ENCODE results near the gene JDP2.

JDP2 gene

GRCh38 chr14:75409316-75410205 is 18.3 kb upstream of the JDP2 start:
- DNase-seq (ENCODE audit: extremely low read depth in 1 of 2, low read depth in 1 of 2): no peak

GRCh38 chr14:75411214-75411540 is 16.6 kb upstream of the JDP2 start:
- no peak for DNase-seq (ENCODE audit: extremely low read depth in 1 of 2, low read depth in 1 of 2)

DNA sequence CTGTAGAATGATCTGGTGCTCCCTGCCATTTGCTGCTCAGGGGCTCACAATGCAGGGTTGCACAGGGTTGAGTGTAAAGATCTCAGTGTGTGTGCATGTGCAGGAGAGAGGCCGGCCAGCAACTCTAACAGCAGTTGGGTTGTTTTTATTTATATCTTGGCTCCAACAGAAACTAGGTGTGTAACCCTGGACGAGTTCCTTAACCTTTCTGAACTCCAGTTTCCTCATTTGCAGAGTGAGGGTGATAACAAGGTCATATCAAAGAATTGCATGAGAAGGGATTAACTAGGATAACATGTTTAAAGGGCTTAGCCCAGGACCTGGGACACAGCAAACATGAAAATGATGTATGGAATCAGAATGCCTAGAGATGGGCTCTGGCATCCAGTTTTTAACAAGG is 14.8 kb upstream of the JDP2 start:
- DNase-seq (ENCODE audit: extremely low read depth in 1 of 2, low read depth in 1 of 2): no peak

GRCh38 chr14:75417674-75418073 is 10.1 kb upstream of the JDP2 start:
- no peak for DNase-seq (ENCODE audit: extremely low read depth in 1 of 2, low read depth in 1 of 2)

- no peak for DNase-seq (ENCODE audit: extremely low read depth in 1 of 2, low read depth in 1 of 2)
These were observed 8.7 kb upstream of the JDP2 start for GRCh38 chr14:75418850-75419768.

- no peak for DNase-seq (ENCODE audit: extremely low read depth in 1 of 2, low read depth in 1 of 2)
These were observed 5.7 kb upstream of the JDP2 start for GRCh38 chr14:75422169-75422568.

- no peak for DNase-seq (ENCODE audit: extremely low read depth in 1 of 2, low read depth in 1 of 2)
These were observed 3.3 kb upstream of the JDP2 start for GRCh38 chr14:75424496-75424895.

DNA sequence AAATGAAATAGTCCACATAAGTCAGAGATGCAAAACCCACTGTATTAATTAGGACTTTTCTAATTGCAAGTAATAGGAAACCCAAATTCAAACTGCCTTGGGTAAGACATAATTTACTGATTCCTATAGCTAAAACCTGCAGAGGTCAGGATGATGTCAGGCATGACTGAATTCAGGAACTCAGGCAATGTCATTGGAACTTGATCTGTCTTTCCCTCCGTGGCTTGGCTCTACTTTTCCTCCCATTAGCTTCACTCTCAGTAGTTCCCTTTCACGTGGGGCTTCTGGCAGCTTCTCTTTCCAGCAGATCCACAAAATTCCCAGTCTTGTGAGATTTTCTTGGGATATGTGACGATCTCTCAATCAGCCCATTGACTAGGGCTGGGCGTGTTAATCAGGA is 2.4 kb upstream of the JDP2 start:
- DNase-seq (ENCODE audit: extremely low read depth in 1 of 2, low read depth in 1 of 2): no peak

DNA sequence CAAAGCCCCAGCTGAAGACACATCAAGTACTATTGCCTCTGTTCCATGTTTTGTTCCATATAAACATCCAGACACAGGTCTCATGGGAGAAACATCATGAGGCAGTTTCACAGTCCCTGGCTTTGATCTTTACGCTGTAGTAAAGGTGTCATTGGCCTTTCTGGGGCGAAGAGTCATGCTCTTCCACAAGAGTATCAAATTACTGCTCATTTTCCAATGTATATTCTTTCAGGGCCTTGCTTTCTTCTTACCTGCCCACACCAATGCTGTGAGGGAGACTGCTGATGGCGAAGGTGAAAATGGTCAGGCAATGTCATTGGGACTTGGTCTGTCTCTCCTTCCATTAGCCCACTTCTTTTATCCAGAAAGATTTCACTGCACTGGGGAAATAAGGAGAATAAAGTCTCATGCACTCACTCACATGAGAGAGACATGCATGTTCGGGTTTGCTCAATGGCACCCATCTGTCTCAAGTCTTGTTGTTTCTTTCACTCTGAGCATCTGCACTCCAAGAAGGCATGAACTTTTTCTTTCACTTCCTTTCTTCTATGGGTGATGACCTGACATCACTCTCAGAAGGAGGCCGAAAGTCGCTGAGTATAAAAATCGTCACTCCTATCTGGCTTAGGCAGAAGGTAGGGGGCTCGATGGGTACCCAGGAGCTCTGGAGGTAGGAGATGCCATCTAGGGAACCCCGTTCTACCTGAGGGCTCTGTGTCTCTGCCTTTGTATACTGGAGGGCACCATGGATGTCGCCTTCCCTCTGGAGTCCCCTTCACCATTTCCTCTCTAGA is 1.3 kb upstream of the JDP2 start:
- DNase-seq (ENCODE audit: extremely low read depth in 1 of 2, low read depth in 1 of 2): no peak

DNA sequence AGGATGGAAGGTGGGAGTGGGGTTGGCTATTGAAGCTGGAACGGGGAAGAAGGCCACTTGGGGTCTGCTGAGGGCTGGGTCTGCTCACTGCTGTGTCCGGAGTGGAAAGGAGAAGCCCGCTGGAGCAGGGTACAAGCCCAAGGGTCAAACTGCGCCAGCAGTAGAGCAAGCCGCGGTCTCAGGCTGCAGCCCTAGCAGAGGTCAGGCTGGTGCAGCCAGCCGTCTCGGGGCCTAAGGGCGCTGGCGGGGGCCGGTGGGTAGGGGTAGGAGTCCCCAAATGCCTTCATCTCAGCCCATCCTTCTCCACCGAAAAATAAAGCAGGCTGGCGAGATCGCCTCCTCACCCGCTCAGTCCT is 718 bp upstream of the JDP2 start:
- no peak for DNase-seq (ENCODE audit: extremely low read depth in 1 of 2, low read depth in 1 of 2)

DNA sequence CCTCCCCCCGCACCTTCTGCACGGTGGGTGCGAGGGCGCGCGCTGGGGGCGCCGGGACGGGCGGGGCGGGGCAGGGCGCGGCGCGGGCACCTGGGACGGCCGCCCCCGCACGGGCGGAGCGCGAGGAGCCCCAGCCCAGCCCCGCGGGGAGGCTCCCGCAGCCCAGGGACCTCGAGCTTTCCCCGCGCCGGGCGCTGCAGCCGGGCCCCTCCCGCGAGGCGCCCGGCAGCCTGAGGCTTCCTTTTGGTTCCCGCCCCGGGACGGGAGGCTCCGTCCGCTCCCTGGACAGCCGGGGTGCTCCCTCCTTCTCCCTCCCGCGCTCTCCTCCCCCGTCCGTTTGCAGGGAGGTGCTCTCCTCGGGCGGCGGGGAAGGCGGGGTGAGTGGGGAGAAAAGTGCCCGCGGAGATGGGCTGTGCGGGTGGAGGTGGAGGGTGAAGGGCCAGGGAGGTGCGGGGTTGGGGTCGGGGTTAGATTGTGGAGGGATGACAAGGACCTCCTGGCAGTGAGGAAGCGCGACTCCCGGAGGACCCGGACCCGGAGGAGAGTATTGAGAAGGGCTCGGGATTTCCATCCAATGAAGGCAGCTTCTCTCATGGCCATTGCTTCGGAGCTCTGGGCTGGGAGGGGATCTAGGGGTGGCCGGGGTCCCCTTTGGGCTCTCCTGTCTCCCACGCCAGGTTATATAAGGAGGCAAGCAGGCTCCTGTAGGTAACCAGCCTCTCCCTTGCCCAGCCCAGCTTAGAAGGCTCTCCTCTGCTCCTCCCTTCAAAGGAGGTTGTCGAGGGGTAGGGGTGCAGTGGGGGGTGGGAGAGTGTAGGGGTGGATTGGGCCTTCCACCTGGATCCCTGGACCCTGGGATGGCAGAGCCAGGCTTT is 645 bp downstream of the JDP2 start:
- DNase-seq (ENCODE audit: extremely low read depth in 1 of 2, low read depth in 1 of 2): no peak

DNA sequence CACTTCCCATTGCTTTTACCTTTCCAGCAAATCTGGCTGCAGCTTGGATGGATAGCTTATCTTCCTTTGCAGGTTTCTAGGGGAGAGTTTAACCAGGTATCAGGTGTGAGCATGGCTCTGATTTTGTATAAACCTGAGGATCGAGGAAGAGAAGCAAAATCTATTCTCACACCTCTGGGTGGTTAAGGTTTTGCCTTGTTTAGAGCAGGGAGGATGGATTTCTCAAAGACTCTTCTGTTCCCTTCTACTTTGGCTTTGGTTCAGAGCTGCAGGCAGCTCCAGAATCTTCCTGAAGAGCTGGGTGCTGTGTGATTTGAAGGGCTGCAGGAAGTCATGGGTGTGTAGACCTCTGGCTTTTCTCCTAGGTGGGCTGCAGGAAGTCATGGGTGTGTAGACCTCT is 1.7 kb downstream of the JDP2 start:
- DNase-seq (ENCODE audit: extremely low read depth in 1 of 2, low read depth in 1 of 2): no peak

- no peak for DNase-seq (ENCODE audit: extremely low read depth in 1 of 2, low read depth in 1 of 2)
These were observed 2.3 kb downstream of the JDP2 start for GRCh38 chr14:75430116-75430515.

GRCh38 chr14:75430526-75430925 is 2.7 kb downstream of the JDP2 start:
- no peak for DNase-seq (ENCODE audit: extremely low read depth in 1 of 2, low read depth in 1 of 2)

GRCh38 chr14:75430976-75431375 is 3.2 kb downstream of the JDP2 start:
- DNase-seq (ENCODE audit: extremely low read depth in 1 of 2, low read depth in 1 of 2): no peak

- no peak for DNase-seq (ENCODE audit: extremely low read depth in 1 of 2, low read depth in 1 of 2)
These were observed 4.0 kb downstream of the JDP2 start for GRCh38 chr14:75431827-75432226.

DNA sequence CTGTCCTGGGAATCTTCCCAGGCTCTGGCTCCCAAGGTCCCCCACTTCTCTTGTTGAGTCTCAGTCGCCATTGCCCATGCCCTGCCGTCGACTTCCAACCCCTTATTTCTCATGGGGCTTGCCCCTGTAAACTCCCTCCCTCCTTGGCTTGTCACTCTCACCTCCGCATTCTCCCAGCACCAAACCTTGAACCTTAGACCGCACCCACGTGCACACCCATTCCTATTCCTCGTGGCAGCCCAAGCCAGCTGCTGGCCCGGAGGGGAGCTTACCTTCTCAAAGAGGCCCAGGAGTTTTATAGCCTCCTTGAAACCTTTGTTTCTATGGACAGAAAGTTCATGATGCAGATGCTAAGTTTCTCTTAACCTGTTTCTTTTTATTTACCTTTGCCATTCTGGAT is 4.6 kb downstream of the JDP2 start:
- no peak for DNase-seq (ENCODE audit: extremely low read depth in 1 of 2, low read depth in 1 of 2)

DNA sequence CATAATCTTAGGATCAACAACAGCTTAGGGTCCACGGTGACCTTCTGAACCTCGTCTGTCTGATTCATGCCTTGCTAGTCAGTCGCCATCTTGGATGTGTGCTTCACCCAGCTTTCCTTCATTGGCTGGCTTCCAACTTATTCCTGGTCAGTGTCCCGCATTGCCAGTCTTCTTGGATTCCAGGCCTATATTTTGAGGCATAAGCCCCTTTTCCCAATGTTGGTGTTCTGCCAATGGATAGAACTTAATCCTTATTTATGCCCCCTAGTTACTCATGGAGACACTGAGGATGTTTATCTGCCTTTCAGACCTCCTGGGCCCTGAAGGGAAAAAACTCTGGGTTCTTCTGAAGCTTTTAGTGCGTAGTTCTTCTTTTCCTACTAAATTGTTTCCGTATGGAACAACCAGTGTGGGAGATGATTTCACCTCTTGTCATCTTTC is 5.8 kb downstream of the JDP2 start:
- no peak for DNase-seq (ENCODE audit: extremely low read depth in 1 of 2, low read depth in 1 of 2)

- no peak for DNase-seq (ENCODE audit: extremely low read depth in 1 of 2, low read depth in 1 of 2)
These were observed 6.5 kb downstream of the JDP2 start for GRCh38 chr14:75434138-75434889.

DNA sequence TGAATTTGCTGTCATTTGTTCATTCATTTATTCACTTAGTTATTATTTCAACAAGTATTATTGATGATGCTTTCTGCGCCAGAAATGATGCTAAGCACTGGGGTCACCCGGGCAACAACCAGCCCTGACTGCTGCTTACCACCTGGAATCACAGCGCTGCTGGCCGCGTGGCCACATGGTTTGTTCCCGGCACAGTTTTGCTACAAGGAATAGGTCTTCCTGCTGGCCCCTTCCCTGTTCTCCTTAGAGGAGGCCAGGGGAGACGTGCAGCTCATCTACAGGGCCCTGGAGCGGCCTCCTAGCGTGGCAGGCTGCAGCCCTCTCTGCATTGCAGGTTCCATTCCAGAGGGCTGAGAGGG is 7.0 kb downstream of the JDP2 start:
- DNase-seq (ENCODE audit: extremely low read depth in 1 of 2, low read depth in 1 of 2): no peak

Measured in activated CD8-positive, alpha-beta memory T cell treated with anti-CD3 and anti-CD28 coated beads for 1 hour (primary cell).